AG10803 (cell line): Measurements from ENCODE around the gene SMCR8.

Source experiments
- DNase-seq: peaks from one replicate; pipeline ENCODE4 v3.0.0; 2010; ENCODE audit warnings: low read depth
- H3K4me3 ChIP-seq: 2 replicates; pipeline ENCODE4 v1.5.1; 2011; ENCODE audit warnings: mild to moderate bottlenecking, low read length, control low read depth
- TF ChIP-seq, protein P1 (sequence below): conservative IDR thresholded peaks from 2 replicates; pipeline ENCODE4 v1.5.1; 2011; ENCODE audit warnings: mild to moderate bottlenecking, low read length, control low read depth, inconsistent platforms

The SMCR8 gene

DNA sequence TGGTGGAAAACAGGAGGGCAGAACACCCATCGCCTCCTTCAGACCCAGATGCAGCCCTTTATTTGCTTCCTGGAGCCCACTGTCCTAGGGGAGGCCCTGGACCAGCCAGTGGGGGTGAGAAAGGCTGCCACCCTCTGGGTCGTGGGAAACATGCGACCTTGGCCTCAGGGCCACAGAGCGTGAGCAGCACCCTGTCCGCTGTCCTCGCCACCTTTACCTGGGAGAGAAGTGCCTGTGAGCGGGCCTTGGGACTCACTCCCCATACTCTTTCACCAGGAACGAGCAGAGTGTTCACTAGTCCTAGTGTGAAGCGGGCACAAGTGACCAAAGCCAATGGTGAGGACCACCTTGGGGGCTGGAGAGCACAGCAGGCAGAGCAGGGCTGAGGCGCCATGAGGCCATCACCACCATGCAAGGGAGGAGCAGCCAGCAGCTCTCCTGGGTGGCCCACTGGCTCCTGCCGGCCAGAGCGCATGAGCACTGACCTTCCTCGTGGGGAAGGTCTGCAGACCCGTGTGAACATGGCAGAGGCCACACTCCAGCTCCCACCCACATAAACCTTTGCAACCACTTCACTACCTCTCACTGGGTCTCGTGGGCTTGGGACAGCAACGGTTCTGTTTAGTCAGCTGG lies 8.5 kb downstream of the SMCR8 start:
- no peak for DNase-seq
- TF ChIP-seq, protein P1, sequence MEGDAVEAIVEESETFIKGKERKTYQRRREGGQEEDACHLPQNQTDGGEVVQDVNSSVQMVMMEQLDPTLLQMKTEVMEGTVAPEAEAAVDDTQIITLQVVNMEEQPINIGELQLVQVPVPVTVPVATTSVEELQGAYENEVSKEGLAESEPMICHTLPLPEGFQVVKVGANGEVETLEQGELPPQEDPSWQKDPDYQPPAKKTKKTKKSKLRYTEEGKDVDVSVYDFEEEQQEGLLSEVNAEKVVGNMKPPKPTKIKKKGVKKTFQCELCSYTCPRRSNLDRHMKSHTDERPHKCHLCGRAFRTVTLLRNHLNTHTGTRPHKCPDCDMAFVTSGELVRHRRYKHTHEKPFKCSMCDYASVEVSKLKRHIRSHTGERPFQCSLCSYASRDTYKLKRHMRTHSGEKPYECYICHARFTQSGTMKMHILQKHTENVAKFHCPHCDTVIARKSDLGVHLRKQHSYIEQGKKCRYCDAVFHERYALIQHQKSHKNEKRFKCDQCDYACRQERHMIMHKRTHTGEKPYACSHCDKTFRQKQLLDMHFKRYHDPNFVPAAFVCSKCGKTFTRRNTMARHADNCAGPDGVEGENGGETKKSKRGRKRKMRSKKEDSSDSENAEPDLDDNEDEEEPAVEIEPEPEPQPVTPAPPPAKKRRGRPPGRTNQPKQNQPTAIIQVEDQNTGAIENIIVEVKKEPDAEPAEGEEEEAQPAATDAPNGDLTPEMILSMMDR: no peak
- no peak overlapping the region for H3K4me3 ChIP-seq

DNA sequence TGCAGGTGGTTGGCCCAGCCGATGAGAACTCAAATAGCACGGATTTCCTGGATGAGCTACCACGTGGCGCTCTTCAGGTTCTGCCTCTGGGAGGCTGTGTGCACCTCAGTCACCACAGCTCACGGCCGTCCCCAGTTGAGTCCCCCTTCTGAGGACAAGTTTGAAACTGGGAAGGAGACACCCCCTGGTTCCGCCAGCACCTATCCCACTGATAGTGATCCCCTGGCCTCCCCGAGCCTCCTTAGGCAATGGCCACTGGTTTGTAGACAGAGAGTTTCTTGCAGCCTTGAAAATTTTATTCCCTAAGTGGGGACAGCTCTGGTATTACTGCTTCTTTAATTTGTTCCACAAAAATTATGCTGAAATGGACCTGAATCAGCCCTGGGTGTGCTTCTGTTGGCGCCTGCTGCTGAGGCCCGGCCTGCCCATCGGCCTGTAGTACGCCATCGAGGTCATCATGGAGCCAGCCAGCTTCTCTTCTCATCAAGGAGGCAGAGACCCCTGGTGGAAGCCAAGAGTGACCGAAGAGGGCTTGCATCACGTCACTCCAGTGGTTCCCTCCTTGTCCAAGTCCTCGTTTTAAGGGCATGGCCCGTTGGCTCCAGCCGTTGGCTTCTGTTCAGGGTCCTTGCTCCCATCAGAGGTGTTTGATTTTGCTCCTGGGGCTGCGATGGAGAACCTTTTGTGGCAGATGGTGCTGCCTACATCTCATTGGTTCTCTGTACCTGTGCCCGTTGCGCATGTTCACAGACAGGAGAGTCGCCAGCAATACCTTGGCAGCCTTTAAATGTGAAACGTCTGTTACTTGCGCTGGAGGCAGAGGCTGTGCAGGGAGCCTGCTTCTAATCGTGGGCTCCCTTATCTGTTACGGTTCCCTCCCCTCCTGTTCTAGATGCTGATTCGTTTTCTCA lies 9.3 kb downstream of the SMCR8 start:
- TF ChIP-seq, protein P1: no peak
- DNase-seq: no peak
- H3K4me3 ChIP-seq: no peak overlapping the region

DNA sequence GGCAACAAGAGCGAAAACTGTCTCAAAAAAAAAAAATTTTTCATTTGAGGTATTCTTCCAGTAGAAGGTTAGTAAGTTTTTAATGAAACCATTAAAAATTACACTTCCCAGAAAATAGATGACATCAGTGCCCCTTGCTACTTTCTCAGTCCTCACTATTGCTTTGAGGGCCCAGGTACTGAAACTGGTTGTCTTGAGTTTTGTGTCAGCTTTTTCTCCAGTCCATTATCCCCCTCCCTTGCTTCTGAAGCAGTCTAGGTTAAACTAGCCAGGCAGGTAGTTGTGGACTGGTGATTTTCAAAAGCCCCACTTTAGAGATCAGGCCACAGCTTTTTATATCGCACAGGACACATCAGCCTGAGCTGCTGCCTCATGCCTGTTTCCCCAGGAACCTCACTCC lies 10.9 kb downstream of the SMCR8 start:
- H3K4me3 ChIP-seq: no peak overlapping the region
- no peak for DNase-seq
- TF ChIP-seq, protein P1: no peak

DNA sequence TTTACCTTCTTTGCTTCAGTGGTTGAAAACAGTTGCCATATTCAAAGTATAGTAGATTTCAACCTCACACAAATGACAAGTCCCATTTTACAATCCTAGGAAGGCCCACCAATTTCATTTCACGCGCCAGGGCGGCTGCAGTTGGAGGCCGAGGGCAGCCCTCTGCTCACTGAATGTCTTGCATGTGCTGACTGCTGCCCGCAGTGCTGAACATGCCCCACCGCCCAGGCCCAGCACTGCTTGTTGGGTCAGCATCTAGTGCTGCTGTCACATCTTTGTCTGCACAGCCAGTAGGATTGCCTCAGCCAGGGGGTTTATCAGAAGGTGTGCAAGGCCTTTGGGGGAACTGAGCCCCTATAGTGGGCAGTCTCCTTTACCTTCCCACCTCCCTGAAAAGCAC lies 11.5 kb downstream of the SMCR8 start:
- no peak for DNase-seq
- H3K4me3 ChIP-seq: no peak overlapping the region
- TF ChIP-seq, protein P1: no peak

DNA sequence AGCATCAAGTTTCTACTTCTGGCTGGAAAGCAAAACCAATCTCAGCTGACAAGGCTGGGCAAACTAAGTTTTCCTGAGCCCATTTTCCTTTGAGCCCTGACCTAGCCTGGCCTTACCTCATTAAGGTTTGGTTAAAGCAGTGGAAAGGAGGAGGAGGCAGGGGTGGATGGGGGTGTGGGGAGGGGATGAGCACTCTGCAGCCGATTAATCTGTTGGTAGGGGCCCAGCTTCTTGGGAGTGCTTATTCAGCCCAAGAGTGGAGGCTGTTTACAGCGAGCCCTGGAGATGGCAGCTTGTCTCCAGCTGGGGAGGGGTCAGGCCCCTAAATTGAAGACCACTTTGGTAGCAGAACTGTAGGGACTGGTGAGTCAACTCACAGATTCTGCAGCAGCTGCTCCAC lies 12.0 kb downstream of the SMCR8 start:
- TF ChIP-seq, protein P1: no peak
- no peak overlapping the region for H3K4me3 ChIP-seq
- no peak for DNase-seq

DNA sequence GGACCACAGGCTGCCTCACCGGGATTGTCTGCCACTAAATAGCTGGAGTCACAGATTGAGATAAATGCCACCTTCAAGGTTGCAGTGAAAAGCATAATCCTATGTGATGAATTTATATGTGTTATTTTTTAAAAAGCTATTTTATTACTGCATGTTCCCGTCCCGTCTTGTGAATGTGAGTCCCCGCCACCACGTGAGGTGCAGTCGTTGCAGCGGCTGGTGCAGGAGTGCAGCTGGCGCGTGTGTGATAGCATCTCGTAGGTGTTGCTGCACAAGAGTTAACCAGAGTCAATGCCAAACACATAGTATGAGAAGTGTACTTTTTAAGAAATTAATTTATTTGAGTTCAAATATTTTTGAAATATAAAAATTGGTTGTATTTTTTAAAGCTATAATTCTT lies 12.5 kb downstream of the SMCR8 start:
- no peak overlapping the region for H3K4me3 ChIP-seq
- DNase-seq: no peak
- TF ChIP-seq, protein P1: no peak
